Upper lobe of left lung (tissue), 6 donors: Measurements from ENCODE around the gene HAT1. TPM values are rescaled to one million over a fixed set of nuclear protein-coding genes. Genes with fewer than 3 reads are reported as not detected.

ENCODE experiments used
- ATAC-seq, 2 donors: fragments of 200-7000 bp; cut with Tn5 transposase; one replicate each; pipeline ENCODE4 v1.9.1; 2022; ENCODE audit warnings: mild to moderate bottlenecking in 2 of 2, moderate library complexity in 2 of 2; ENCODE audit not compliant: low FRiP score in 2 of 2
- DNase-seq, 2 donors: peaks; one replicate each; pipeline ENCODE4 v3.0.0-alpha.2; 2019 to 2020
- H3K27ac ChIP-seq, 4 donors: fragments of 200-600 bp; sonication (generic); one replicate each; pipeline ENCODE4 v1.5.1; 2016 to 2019
- H3K27me3 ChIP-seq, 4 donors: fragments of 200-600 bp; sonication (generic); one replicate each; pipeline ENCODE4 v1.5.1; 2017 to 2019
- H3K36me3 ChIP-seq, 4 donors: fragments of 200-600 bp; sonication (generic); one replicate each; pipeline ENCODE4 v1.5.1; 2016 to 2019
- H3K4me1 ChIP-seq, 4 donors: fragments of 200-600 bp; sonication (generic); one replicate each; pipeline ENCODE4 v1.5.1; 2018 to 2019
- H3K4me3 ChIP-seq, 4 donors: fragments of 200-600 bp; sonication (generic); one replicate each; pipeline ENCODE4 v1.5.1; 2017 to 2019; ENCODE audit warnings: mild to moderate bottlenecking in 2 of 4, moderate library complexity in 1 of 4
- H3K9me3 ChIP-seq, 4 donors: fragments of 200-600 bp; sonication (generic); one replicate each; pipeline ENCODE4 v1.5.1; 2018 to 2019
- EP300 ChIP-seq, 4 donors: sonication (generic); formaldehyde crosslinking; IDR thresholded peaks; one replicate each; pipeline ENCODE4 v1.5.1; 2017; ENCODE audit warnings: antibody characterized with exemption in 4 of 4, control low read depth in 2 of 4
- POLR2A ChIP-seq, 4 donors: fragments of 450-650 bp; IDR thresholded peaks; one replicate each; pipeline ENCODE4 v1.5.1; 2016 to 2017; ENCODE audit warnings: antibody characterized with exemption in 4 of 4, mild to moderate bottlenecking in 2 of 4
- POLR2AphosphoS5 ChIP-seq, 2 donors: sonication (generic); formaldehyde crosslinking; IDR thresholded peaks; one replicate each; pipeline ENCODE4 v1.5.1; 2017; ENCODE audit warnings: antibody characterized with exemption in 2 of 2
- WGBS, 2 donors: methylation state at CpG; one replicate each; pipeline ENCODE4 v1.1.5; 2017 to 2018; 5-methylcytosine and 5-hydroxymethylcytosine counted together
- total RNA-seq, 6 donors: library from RNA; depleted of rRNA in 4 of 6; stranded (reverse); fragments of >200 nt in 4 of 6; gene quantifications; one replicate each; pipeline versions ENCODE4 v1.1.0 to v1.2.1, GENCODE V29; 2016 to 2021
- TF ChIP-seq, protein P1 (sequence below), 6 experiments: fragments of 450-650 bp in 4 of 6; fragments of 200-600 bp in 2 of 6; sonication (generic) in 2 of 6; IDR thresholded peaks; one replicate each; pipeline ENCODE4 v1.5.1; 2016 to 2019; ENCODE audit warnings: antibody characterized with exemption in 6 of 6
- donor health status: DM: no; HTN: no; CAD: no; lungs with moderate emphysema.
- donor health status: DM: no; HTN: yes; CAD: no; lungs with severe emphysema.

Gene HAT1
- total RNA-seq, 6 donors from 2014 or later = 10.3 to 42.6 (median 25.7) TPM

DNA sequence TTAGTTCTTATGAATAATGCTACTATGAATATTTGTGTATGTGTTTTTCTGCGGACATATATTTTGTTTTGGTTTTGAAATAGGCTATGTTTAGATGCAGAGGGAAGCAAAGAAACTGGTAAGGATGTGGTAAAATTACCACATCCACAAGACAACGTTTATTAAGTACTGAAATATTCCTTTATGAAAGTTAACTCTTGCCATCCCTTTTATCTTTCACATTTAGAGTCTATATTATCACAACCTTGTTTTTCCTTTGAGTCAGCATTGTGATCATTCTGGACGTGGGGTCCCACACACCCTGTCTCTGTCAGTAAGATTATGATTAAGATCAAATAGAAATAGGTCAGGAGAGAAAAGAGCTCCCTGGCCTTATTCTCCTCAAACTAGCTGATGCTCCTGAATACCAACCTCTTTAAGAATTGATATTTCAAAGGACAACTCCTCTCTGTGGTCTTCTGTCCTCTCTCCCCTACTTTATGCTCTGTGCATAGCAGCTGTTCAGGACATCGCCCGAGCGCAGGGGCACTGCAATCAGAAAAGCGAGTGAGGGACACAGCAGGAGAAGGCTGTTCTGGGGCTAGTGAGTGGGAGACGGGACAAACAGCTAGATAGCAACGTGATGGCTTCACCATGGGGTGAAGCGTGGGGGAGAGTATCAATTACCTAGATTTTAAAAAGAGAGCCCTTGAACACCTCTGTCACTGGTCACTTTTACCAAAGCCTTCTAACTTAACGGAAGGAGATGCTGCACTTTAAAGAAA is 89.7 kb downstream of the HAT1 start:
- no peaks in the 10 kb centered on the region for H3K9me3 ChIP-seq
- no peak overlapping the region for H3K27ac ChIP-seq
- TF ChIP-seq, protein P1, sequence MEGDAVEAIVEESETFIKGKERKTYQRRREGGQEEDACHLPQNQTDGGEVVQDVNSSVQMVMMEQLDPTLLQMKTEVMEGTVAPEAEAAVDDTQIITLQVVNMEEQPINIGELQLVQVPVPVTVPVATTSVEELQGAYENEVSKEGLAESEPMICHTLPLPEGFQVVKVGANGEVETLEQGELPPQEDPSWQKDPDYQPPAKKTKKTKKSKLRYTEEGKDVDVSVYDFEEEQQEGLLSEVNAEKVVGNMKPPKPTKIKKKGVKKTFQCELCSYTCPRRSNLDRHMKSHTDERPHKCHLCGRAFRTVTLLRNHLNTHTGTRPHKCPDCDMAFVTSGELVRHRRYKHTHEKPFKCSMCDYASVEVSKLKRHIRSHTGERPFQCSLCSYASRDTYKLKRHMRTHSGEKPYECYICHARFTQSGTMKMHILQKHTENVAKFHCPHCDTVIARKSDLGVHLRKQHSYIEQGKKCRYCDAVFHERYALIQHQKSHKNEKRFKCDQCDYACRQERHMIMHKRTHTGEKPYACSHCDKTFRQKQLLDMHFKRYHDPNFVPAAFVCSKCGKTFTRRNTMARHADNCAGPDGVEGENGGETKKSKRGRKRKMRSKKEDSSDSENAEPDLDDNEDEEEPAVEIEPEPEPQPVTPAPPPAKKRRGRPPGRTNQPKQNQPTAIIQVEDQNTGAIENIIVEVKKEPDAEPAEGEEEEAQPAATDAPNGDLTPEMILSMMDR (IDR thresholded peaks at IDR 0.05) = no peak
- TF ChIP-seq EP300 (IDR thresholded peaks at IDR 0.05) (no peak), POLR2AphosphoS5 (IDR thresholded peaks at IDR 0.05) (no peak), POLR2A (IDR thresholded peaks at IDR 0.05) (no peak)
- H3K27me3 ChIP-seq = no peaks in the 10 kb centered on the region
- 58 to 72% methylated on average over 11 of the region's 11 CpGs for WGBS, 2 donors
- no peak overlapping the region for H3K4me3 ChIP-seq
- H3K36me3 ChIP-seq = no peaks in the 10 kb centered on the region
- DNase-seq (no peak), ATAC-seq (no peak)
- H3K4me1 ChIP-seq = peaks cover 0 to 4% (median 0%) of the 10 kb centered on the region in 4 donors

DNA sequence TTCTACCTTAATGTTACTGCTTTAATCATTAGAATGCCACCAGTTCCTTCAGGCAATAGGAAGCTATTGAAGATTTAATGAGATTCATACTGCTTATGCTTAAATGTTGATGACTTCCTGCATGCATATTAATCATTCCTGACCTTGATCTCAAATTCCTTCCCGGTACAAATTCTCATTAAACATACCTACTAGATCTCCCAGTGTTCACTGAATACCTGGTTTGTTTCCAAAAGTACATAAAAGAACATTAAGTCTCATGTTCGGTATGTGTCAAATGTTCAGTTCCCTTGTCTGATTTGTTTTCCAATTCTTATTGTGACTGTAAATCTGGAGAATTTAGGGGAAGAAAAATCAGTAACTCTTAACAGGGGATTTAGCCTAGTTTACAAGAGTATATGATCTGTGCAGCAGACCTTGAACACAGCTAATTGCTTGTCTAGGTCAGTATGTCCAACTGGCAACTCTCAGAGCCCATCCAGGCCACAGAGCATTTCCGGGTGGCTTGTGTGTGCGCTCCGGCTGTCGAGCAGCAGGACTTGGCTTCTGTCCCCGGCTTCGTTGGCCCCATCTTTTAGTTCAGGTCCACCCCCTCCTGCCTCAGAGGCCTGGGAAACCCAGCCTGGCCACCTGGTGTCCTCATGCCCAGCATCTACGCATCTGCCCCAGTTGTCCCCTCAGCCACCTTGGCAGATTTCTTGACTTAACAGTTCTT is 90.6 kb downstream of the HAT1 start:
- no peaks in the 10 kb centered on the region for H3K36me3 ChIP-seq
- no peak overlapping the region for H3K4me3 ChIP-seq
- H3K9me3 ChIP-seq = no peaks in the 10 kb centered on the region
- WGBS, 2 donors = 70 to 79% methylated on average over 5 to 9 of the region's 9 CpGs
- ATAC-seq (no peak), DNase-seq (peak in 1 of 2 donors; percentile 26)
- H3K27me3 ChIP-seq = no peaks in the 10 kb centered on the region
- H3K27ac ChIP-seq = no peak overlapping the region
- TF ChIP-seq POLR2A (IDR thresholded peaks at IDR 0.05) (no peak), POLR2AphosphoS5 (IDR thresholded peaks at IDR 0.05) (no peak), EP300 (IDR thresholded peaks at IDR 0.05) (no peak)
- TF ChIP-seq, protein P1 (IDR thresholded peaks at IDR 0.05) = no peak
- H3K4me1 ChIP-seq = peaks cover 0 to 4% (median 0%) of the 10 kb centered on the region in 4 donors

DNA sequence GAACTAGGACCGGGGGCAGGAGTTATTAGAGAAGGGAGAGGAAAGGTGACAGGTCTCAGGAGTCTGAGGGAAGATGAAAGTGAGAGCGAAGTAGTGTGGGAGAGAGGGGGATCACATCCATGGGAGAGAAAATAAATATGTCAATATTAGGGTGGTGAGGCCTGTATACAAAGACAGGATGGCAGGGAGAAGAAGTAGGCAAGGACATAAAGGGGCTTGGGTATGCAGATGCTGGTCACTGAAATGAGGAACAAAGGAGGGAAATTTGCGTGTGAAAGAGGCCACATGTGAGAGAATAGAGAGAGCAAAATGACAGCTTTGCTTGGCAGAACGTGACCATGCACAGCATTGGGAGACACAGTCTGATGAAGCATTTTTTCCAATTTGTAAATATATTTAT is 91.1 kb downstream of the HAT1 start:
- Histone ChIP-seq H3K36me3 (no peaks in the 10 kb centered on the region), H3K4me1 (peaks cover 0 to 4% (median 0%) of the 10 kb centered on the region in 4 donors), H3K27ac (no peak overlapping the region), H3K4me3 (no peak overlapping the region), H3K27me3 (no peaks in the 10 kb centered on the region), H3K9me3 (no peaks in the 10 kb centered on the region)
- WGBS, 2 donors = 76 to 77% methylated on average over 4 of the region's 4 CpGs
- no peak for TF ChIP-seq EP300 (IDR thresholded peaks at IDR 0.05)
- TF ChIP-seq, protein P1 (IDR thresholded peaks at IDR 0.05) = no peak
- TF ChIP-seq POLR2A (IDR thresholded peaks at IDR 0.05) = no peak
- TF ChIP-seq POLR2AphosphoS5 (IDR thresholded peaks at IDR 0.05) = no peak
- DNase-seq (no peak), ATAC-seq (no peak)

- no peak overlapping the region for H3K27ac ChIP-seq
- peaks cover 0 to 6% (median 0%) of the 10 kb centered on the region in 4 donors for H3K4me1 ChIP-seq
- H3K9me3 ChIP-seq = no peaks in the 10 kb centered on the region
- no peak overlapping the region for H3K4me3 ChIP-seq
- no peaks in the 10 kb centered on the region for H3K36me3 ChIP-seq
- DNase-seq (no peak), ATAC-seq (no peak)
- TF ChIP-seq, protein P1 (IDR thresholded peaks at IDR 0.05) = no peak
- TF ChIP-seq EP300 (IDR thresholded peaks at IDR 0.05) (no peak), POLR2A (IDR thresholded peaks at IDR 0.05) (no peak), POLR2AphosphoS5 (IDR thresholded peaks at IDR 0.05) (no peak)
- WGBS, 2 donors = 44 to 45% methylated on average over 8 of the region's 8 CpGs
- H3K27me3 ChIP-seq = no peaks in the 10 kb centered on the region
Observed at GRCh38 chr2:172021074-172021931, 99.0 kb downstream of the HAT1 start.
